Effector memory CD4-positive, alpha-beta T cell (primary cell): ENCODE measurements around the gene TERB1.

ENCODE experiments used
- DNase-seq, 3 donors: peaks; one replicate each; pipeline ENCODE4 v3.0.0-alpha.2; 2020
- H3K27ac ChIP-seq: 2 replicates; pipeline ENCODE4 v1.7.0; 2013; ENCODE audit warnings: mild to moderate bottlenecking, low read length, moderate library complexity; ENCODE audit not compliant: insufficient read depth, poor library complexity, severe bottlenecking
- H3K27me3 ChIP-seq: replicated peaks from 2 replicates; pipeline ENCODE4 v1.7.0; 2013; ENCODE audit warnings: mild to moderate bottlenecking, low read length; ENCODE audit not compliant: insufficient read depth, control insufficient read depth, poor library complexity, severe bottlenecking
- H3K36me3 ChIP-seq: 2 replicates; pipeline ENCODE4 v1.7.0; 2013; ENCODE audit warnings: mild to moderate bottlenecking, low read length, moderate library complexity; ENCODE audit not compliant: control insufficient read depth, insufficient read depth
- H3K4me1 ChIP-seq: 2 replicates; pipeline ENCODE4 v1.7.0; 2013; ENCODE audit warnings: low read length, mild to moderate bottlenecking; ENCODE audit not compliant: control insufficient read depth, insufficient read depth, poor library complexity, severe bottlenecking
- H3K4me3 ChIP-seq: 2 replicates; pipeline ENCODE4 v1.7.0; 2013; ENCODE audit warnings: low read length, low read depth, mild to moderate bottlenecking; ENCODE audit not compliant: insufficient read depth, poor library complexity, severe bottlenecking
- H3K9me3 ChIP-seq: 2 replicates; pipeline ENCODE4 v1.7.0; 2013; ENCODE audit warnings: mild to moderate bottlenecking, low read length, moderate library complexity; ENCODE audit not compliant: control insufficient read depth

TERB1 gene

GRCh38 chr16:66735891-66736290 lies 65.5 kb downstream of the TERB1 start:
- Histone ChIP-seq H3K27me3 (no peaks in the 10 kb centered on the region), H3K27ac (no peak overlapping the region), H3K9me3 (no peaks in the 10 kb centered on the region), H3K4me3 (no peak overlapping the region), H3K36me3 (peaks cover 74% of the 10 kb centered on the region), H3K4me1 (no peaks in the 10 kb centered on the region)
- DNase-seq: no peak

- Histone ChIP-seq H3K9me3 (no peaks in the 10 kb centered on the region), H3K27ac (no peak overlapping the region), H3K4me3 (no peak overlapping the region), H3K27me3 (no peaks in the 10 kb centered on the region), H3K36me3 (peaks cover 77% of the 10 kb centered on the region), H3K4me1 (no peaks in the 10 kb centered on the region)
- DNase-seq: no peak
Observed at GRCh38 chr16:66731101-66731500, 70.3 kb downstream of the TERB1 start.

DNA sequence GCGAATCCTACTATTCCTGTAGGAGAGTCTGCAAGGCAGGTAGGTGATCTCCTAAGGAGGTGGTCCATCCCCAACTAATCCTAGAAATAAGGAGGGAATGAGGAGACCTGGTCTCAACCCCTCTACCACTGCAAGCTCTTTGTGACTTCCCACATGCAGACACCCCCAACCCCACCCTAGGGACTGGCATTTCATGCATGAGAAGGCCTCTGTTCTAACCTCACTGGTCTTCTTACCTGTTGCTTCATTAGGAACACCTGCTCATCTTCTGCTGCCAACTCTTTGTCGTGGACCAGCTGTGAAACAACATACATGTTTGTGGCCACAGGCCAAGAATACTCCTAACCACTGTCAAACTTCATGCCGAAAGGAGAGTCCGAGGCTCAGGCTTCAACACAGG lies 72.6 kb downstream of the TERB1 start:
- no peaks in the 10 kb centered on the region for H3K4me1 ChIP-seq
- no peak for DNase-seq
- H3K27me3 ChIP-seq: no peaks in the 10 kb centered on the region
- H3K36me3 ChIP-seq: peaks cover 77% of the 10 kb centered on the region
- no peaks in the 10 kb centered on the region for H3K9me3 ChIP-seq
- no peak overlapping the region for H3K27ac ChIP-seq
- H3K4me3 ChIP-seq: no peak overlapping the region

- no peaks in the 10 kb centered on the region for H3K4me1 ChIP-seq
- no peaks in the 10 kb centered on the region for H3K9me3 ChIP-seq
- H3K27ac ChIP-seq: no peak overlapping the region
- H3K27me3 ChIP-seq: no peaks in the 10 kb centered on the region
- peaks cover 77% of the 10 kb centered on the region for H3K36me3 ChIP-seq
- DNase-seq: no peak
- H3K4me3 ChIP-seq: no peak overlapping the region
Observed at GRCh38 chr16:66728117-66728787, 73.1 kb downstream of the TERB1 start.

GRCh38 chr16:66720766-66721165 lies 80.6 kb downstream of the TERB1 start:
- H3K9me3 ChIP-seq: no peaks in the 10 kb centered on the region
- H3K36me3 ChIP-seq: peaks cover 40% of the 10 kb centered on the region
- no peaks in the 10 kb centered on the region for H3K27me3 ChIP-seq
- DNase-seq: no peak
- no peak overlapping the region for H3K4me3 ChIP-seq
- H3K27ac ChIP-seq: no peak overlapping the region
- H3K4me1 ChIP-seq: no peaks in the 10 kb centered on the region

GRCh38 chr16:66719246-66719645 lies 82.1 kb downstream of the TERB1 start:
- no peaks in the 10 kb centered on the region for H3K9me3 ChIP-seq
- no peak overlapping the region for H3K4me3 ChIP-seq
- peaks cover 27% of the 10 kb centered on the region for H3K36me3 ChIP-seq
- no peaks in the 10 kb centered on the region for H3K27me3 ChIP-seq
- H3K4me1 ChIP-seq: no peaks in the 10 kb centered on the region
- H3K27ac ChIP-seq: no peak overlapping the region
- no peak for DNase-seq

GRCh38 chr16:66717776-66718175 lies 83.6 kb downstream of the TERB1 start:
- Histone ChIP-seq H3K36me3 (peaks cover 12% of the 10 kb centered on the region), H3K27ac (no peak overlapping the region), H3K4me1 (no peaks in the 10 kb centered on the region), H3K27me3 (no peaks in the 10 kb centered on the region), H3K9me3 (no peaks in the 10 kb centered on the region), H3K4me3 (no peak overlapping the region)
- DNase-seq: no peak

GRCh38 chr16:66717112-66717675 lies 84.2 kb downstream of the TERB1 start:
- no peaks in the 10 kb centered on the region for H3K9me3 ChIP-seq
- H3K36me3 ChIP-seq: peaks cover 7% of the 10 kb centered on the region
- DNase-seq: no peak
- no peaks in the 10 kb centered on the region for H3K27me3 ChIP-seq
- H3K4me1 ChIP-seq: no peaks in the 10 kb centered on the region
- H3K27ac ChIP-seq: no peak overlapping the region
- no peak overlapping the region for H3K4me3 ChIP-seq

DNA sequence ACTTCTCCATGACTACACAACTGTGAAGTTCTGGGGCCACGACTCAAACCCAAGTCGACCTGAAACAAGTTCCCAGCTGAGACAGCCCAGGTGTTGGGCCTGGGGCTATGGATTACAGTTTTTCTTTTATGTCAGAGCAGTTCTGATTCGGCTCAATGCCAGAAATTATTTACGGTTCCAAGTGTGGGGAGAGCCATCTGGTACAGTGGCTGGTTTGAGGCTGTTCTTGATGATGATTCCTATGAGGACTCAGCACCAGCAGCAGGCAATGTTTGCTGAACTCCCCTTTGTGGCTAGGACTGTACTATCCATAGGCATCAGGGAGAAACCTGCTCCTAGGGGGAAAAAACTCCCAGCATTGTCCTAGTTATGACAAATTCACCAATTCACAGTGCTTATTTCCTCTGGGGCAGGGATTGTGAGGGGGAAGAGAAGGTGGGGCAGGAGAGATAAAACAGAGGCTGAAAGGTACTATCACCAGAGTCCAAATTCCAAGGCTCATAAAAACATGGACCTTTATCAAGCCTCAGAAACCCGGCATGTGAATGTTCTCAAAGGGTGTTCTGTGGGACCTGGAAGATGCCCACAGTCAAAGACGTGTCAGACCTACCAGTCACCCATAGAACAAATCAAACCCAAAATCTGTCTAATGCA lies 86.6 kb downstream of the TERB1 start:
- no peak for DNase-seq
- H3K4me1 ChIP-seq: no peaks in the 10 kb centered on the region
- H3K36me3 ChIP-seq: no peaks in the 10 kb centered on the region
- H3K27me3 ChIP-seq: no peaks in the 10 kb centered on the region
- no peak overlapping the region for H3K4me3 ChIP-seq
- no peaks in the 10 kb centered on the region for H3K9me3 ChIP-seq
- no peak overlapping the region for H3K27ac ChIP-seq

GRCh38 chr16:66714062-66714461 lies 87.3 kb downstream of the TERB1 start:
- no peaks in the 10 kb centered on the region for H3K4me1 ChIP-seq
- no peaks in the 10 kb centered on the region for H3K27me3 ChIP-seq
- no peaks in the 10 kb centered on the region for H3K9me3 ChIP-seq
- DNase-seq: no peak
- H3K4me3 ChIP-seq: no peak overlapping the region
- no peak overlapping the region for H3K27ac ChIP-seq
- no peaks in the 10 kb centered on the region for H3K36me3 ChIP-seq
